Left colon (tissue), 2 donors: ENCODE measurements around the gene RAD51B. TPM values are rescaled to one million over a fixed set of nuclear protein-coding genes. Genes with fewer than 3 reads are reported as not detected.

Experiments
- ATAC-seq: fragments of 200-7000 bp; cut with Tn5 transposase; one replicate; pipeline ENCODE4 v1.9.1; 2020; ENCODE audit warnings: mild to moderate bottlenecking, moderate library complexity
- DNase-seq, 2 donors: peaks; one replicate each; pipeline ENCODE4 v3.0.0-alpha.2; 2020
- intact Hi-C, 2 donors: fragments of 100-400 bp; cut with DNase I in 1 of 2; cut with micrococcal nuclease in 1 of 2; formaldehyde crosslinking; loops; one replicate each; pipeline versions ENCODE4 v1.11.2 to v1.14.0; 2022; cut with DNase I, micrococcal nuclease
- total RNA-seq, 2 donors: library from RNA; stranded (reverse); fragmentation: NEBNext Ultra II Directional; extraction: Animal tissue kit (Norgen Biotek cat#: 25700); gene quantifications; one replicate each; pipeline ENCODE4 v1.2.1, GENCODE V29; 2021
- donor health status: DM: no; HTN: no; CAD: no.
- donor health status: DM: yes; HTN: yes; CAD: no.

The RAD51B gene
- total RNA-seq, 2 donors from 2014 or later = 13.7 to 16.8 TPM

DNA sequence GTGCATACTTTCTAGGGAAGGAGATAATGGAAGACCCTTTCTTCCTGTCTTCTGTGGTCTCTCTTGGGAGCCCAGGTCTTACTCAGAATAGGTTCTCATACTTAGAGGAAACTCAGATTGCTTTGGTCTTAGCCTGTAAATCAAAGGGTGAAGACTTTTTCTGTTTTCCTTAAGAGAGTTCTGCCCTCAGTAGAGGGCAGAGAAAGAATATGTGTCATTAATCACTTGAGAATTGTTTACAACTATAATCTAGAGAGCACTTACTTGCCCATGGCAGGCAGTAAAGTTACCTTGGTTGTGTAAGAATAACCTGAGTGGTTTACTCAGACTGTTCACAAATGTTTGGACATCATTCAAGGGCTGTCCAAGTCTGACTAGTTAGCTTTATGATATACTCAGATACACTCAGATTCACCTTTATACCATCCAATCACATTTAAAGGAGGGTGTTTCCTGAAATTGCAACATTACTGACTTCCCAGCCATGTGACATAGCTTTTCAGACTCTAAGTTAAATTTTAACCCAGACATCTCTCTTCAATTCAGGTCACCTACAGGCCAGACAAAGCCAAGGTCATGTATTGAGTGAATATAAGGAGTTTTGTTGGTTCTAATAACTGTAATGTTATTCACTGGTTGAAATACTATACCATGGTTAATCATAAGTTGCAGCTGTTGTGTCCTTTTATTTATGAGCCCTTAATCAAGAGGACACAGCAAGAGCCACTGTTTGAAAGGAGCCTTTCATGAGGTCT is 372.2 kb downstream of the RAD51B start:
- DNase-seq (no peak), ATAC-seq (peak; percentile 97)
- intact Hi-C loops = loop anchor here in 1 of 2 donors (10.0 kb wide), 1 partner anchor 47 kb away; no protein-coding TSS in a partner anchor

DNA sequence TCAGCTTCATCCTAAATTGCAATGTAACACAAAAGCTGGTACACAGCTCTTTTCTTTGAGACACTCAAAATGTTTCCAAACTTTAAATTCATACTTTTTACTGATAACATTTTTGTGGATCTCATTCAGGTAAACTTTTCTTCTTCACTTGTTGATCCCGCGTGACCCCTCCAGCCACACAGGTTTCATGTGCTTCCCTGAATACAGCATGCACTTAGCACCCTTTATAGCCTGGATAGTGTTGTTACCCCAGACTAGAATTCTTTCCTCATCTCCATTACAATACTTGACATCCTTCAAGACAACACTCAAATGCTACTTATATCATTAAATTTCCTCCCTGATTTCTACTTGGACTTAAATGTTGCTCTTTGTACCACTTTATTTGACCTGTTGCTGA is 373.4 kb downstream of the RAD51B start:
- ATAC-seq (no peak), DNase-seq (no peak)
- intact Hi-C loops = loop anchor here in 1 of 2 donors (10.0 kb wide), 1 partner anchor 48 kb away; no protein-coding TSS in a partner anchor

DNA sequence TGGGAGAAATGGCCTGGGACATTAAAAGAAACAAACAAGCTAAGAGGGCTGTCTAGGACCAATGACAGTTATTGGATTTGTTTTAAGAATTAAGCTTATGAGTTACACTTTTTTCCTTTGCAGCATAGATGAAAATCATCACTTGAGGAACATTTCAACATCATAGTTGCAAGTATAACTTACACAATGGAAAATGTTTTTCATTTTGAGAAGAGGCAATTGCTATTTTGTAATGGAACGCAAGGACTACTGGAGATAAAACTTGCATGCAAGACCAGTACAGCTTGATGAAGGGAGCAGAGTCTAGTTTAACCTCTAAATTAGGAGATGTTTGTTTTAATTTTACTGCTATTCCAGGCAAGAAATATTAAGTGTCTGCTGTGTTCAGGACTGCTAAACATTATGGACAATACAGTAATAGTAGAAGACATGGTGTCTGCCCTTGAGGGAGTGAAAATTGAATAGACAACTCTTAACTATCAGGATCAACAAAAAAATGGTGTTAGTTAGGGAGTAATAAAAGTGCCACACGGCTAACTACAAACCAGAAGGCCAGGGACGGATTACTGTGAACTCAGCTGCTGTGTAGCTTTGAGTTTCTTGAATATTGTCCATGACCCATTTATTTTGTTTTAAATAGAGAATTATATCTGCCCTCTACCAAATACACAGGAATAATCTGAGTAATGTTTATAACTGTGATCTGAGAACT is 374.5 kb downstream of the RAD51B start:
- intact Hi-C loops = loop anchor here in 1 of 2 donors (10.0 kb wide), 1 partner anchor 49 kb away; no protein-coding TSS in a partner anchor
- DNase-seq (no peak), ATAC-seq (no peak)

DNA sequence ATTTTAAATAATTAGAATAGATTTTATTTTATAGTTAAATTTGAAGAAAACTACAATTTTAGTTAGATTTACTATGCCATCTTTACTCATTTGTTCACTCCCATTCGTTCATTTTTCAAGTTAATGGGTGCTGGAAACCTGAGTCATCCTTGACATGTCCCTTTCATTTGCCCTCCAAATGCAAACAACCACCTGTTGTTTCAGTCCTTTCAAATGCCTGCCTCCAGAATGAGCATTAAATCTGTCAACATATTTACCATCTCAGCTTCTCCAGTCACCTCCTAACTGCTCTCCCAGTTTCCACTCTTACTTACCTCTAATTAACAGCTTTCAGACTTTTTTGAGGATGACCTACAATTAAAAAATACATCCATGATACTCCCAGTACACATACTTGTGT is 375.5 kb downstream of the RAD51B start:
- intact Hi-C loops = loop anchor here in 1 of 2 donors (10.0 kb wide), 1 partner anchor 50 kb away; no protein-coding TSS in a partner anchor
- DNase-seq (no peak), ATAC-seq (no peak)

DNA sequence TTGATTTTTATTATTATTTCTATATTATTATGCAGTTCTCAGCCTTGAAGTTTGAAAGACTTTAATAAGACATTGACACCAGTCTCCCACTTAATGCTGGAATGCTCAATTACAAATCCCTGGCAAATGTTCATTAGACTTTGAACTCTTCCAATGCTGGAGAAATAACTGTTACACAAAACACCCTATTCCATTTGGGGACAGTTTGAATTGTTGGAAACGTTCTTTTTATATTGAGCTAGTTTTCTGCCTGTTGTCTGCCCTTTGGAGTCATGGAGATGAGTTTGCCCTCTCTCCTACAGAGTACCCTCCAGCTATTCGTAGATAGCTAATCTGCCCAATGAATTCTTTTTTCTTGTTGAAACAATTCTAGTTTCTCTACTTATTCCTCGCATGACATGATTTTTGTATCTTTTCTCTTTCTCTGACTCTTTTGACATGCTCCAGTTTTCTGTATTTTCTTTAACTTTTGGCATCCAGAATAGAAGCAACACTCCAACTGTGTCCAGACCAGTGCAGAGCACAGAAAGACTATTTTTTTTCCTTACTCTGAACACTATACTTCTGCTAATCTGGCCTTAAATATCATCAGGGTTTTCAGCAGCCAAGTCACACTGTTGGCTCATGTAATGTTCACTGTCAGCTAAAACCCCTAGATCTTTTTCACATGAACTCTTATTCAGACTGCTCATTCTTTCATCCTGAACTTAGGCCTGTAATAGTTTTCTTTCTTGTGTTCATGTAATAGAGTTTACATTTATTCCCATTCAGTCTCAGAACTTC is 379.3 kb downstream of the RAD51B start:
- DNase-seq = no peak
- ATAC-seq = no peak
- intact Hi-C loops = loop anchor here in 1 of 2 donors (10.0 kb wide), 1 partner anchor 54 kb away; no protein-coding TSS in a partner anchor

DNA sequence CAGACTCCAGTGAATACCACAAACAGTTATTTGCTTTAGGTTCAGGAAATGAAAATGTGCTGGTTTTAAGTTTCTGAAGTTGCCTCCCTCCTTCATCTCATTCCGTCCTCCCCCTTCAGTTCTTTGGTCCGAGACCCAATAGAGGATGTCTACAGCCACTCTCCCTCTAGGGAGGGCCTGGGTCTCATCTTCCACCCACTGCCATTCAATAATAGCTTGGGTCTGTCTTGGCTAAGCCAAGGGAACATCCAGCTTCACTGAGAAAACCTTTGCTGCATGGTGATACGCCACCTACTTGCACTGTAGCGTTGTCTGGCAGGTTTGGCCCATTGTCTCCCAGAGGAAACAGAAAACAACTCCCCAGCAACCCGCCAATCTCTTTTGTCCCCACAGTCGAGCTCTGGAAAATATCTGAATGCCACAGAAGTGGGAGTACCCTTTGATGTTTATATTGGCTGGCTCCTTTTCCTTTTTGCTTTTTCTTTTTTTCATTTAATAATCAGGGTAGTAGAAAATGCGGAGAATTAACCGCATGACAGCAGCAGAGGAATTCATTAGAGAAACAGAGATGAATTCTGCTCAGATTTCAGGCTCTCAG is 380.1 kb downstream of the RAD51B start:
- no peak for DNase-seq
- intact Hi-C loops = loop anchor here in 1 of 2 donors (10.0 kb wide), 1 partner anchor 55 kb away; no protein-coding TSS in a partner anchor
- no peak for ATAC-seq

DNA sequence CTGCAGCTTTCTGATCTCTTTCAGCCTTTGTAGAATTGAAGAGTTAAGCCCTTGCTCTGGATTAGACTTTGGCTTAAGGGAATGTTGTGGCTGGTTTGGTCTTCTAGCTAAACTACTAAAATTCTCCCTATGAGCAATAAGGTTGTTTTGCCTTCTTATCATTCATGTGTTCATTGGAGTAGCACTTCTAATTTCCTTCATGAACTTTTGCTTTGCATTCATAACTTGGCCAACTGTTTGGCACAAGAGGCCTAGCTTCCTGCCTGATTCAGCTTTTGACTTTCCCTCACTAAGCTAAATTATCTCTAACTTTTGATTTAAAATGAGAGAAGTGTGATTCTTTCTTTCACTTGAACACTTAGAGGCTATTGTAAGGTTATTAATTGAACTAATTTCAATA is 384.3 kb downstream of the RAD51B start:
- no peak for DNase-seq
- intact Hi-C loops = no loop called here
- no peak for ATAC-seq

DNA sequence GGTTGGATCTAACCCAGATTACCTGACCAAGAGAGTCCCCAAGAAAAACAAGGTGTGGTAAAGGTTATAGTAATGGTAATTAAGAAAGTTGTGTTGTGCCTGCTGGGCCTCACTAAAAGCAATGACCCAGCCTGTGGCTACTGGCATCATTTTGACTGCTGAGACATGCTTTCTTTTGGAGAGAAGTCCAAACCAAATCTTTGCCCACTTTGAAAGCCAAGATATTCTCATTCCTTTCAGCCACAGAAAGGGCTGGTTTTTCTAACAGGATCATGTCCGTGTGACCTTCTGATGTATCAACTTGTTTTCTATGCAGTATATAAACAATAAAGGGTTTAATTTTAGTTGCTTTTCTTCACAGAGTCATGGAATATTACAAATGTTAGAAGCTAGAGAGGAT is 388.6 kb downstream of the RAD51B start:
- intact Hi-C loops = no loop called here
- no peak for ATAC-seq
- no peak for DNase-seq

DNA sequence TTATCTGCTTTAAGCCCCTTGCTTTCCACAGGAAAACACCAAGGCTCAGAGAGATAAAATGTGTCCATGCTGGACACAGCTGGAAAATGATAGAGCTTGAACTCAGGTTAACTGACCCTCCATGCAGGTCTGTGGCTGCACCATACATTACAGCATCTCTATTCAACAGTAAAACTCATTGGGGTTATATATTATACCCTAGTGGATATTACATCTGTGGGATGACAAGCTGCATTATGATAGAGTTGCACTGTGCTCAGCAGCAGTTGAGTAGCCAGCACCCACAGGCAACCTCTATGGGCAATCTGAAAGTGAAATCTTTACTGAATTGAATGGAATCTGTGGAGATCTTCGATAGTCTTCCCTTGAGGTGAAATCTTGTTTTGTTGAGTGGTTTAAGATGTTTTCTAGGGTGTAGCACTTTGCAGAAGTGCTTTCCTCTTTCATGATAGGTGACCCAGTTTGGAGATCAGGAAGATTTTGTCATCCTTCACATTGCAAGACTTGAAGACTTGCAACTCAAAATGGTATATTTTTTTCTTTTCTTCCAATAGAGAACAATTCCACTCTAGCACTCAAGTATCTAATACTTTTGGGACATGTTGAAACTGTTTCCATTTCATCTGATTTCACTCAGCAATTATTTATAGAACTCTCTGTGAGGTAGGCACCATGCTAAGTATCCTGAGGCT is 389.2 kb downstream of the RAD51B start:
- DNase-seq (no peak), ATAC-seq (no peak)
- intact Hi-C loops = no loop called here

DNA sequence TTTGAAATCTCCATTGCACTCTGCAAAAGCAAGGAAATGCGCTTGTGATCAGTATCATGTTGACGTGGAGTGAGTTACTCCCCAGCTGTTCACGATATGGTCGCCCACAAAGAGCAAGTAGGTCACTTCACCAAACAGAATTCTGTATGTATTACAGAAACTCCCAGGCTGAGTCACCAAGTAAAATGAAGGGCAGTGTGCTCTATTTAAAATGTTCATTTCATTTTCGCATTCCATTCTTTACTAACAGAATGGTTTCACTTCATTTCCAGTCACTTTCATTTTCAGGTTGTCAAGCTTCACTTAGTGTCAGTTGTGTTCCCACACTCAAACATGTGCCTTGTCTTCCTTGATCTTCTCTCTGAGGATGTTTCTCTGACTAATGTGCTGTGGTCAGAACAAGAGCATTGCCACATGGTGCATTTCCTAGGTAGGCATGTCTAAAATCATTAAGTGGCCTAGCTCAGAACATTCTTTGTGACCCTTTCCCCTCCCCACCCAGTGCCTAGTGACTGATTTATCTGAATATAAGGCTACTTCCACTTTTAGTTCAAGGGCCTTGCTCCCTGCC is 391.2 kb downstream of the RAD51B start:
- intact Hi-C loops = no loop called here
- no peak for DNase-seq
- peak; percentile 76 for ATAC-seq

DNA sequence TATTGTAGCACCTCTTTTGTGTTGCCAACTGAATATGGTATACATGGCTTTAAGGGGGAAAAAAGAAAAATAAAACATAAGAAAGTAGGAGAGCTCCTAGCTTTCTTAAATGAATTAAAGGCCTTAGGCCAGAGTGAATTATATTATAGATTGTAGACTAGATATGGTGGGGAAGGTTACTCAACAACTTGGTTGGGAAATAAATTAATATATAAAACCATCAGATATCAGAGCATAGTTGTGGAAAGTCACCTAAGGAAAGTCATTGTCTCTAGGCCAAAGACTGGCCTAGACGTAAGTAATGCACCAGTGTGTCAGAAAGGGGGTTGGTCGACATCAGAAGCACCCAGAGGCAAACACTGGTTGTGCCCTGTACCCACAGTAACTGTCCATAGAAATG is 391.8 kb downstream of the RAD51B start:
- intact Hi-C loops = no loop called here
- ATAC-seq (no peak), DNase-seq (no peak)

DNA sequence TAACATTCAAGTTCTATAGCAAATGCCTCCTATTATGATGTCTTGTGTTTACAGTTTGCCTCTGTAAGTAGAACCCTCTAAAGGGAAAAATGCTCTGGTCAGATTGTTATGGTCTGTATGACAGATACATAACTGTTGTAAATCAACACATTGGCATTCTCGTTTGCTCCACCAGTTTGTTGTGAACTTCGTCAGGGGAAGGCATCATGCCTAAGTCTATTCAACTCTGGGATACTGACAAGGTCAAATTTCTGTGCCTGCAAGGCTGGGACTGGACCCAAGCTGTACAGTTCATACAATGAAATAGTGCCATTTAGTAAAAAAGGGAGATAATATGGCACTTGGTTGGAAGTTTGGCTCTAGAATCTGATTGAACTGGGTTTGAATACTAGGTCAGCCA is 392.3 kb downstream of the RAD51B start:
- ATAC-seq (no peak), DNase-seq (no peak)
- intact Hi-C loops = no loop called here

DNA sequence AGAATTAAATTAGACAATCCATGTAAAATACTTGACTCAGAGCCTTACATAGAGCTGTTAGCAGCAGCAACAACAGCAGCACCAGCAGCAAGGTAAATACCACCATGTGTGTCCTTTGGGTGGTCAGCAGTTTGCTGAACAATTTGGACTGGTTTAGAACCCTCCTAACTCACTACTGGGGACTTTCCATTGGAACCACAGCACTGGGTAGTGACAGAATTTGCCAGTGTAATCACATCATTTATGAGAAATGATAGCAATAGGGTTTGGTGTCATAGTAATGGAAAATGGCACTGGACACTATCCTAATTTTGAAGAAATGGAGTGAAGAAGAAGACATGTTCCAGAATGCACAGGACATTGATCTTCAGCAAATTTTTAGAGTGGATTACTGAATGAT is 392.8 kb downstream of the RAD51B start:
- no peak for ATAC-seq
- DNase-seq = no peak
- intact Hi-C loops = no loop called here

DNA sequence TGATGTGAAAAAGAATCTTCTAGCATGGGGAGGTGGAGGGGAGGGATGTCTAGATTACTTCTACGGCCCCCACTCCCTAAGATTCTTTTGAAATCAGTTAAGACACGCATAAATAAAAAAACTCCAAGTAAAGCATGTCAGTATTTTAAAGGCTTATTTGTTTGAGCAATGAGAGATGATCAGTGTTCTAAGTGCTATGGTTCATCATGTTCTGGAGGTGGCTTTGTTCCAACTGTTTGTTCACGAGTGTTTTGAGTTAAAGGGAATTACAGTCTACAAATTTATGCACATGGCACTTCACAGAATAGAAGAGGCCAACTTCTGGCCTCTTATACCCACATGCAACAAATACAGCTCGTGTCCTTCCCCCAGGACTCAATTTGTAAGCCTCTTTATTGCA is 394.9 kb downstream of the RAD51B start:
- DNase-seq = no peak
- intact Hi-C loops = no loop called here
- no peak for ATAC-seq

DNA sequence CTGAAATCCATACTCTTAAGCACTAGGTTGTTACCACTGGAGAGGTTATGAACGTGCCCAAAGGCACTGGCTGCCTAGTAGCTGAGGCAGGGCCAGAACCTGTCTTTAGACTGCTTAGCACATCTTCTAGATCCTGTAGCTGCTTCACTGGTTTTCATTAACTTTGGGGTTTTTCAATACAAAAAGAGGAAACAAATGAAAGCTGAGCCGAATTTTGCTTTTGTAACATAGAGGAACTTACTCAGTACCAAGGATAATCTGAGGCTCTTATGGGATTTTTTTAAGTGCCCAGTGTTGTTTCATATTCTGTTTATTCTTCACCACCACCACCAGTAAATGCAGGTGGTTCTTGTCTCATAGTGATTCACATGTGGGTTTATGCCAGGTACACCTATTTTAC is 396.1 kb downstream of the RAD51B start:
- intact Hi-C loops = no loop called here

DNA sequence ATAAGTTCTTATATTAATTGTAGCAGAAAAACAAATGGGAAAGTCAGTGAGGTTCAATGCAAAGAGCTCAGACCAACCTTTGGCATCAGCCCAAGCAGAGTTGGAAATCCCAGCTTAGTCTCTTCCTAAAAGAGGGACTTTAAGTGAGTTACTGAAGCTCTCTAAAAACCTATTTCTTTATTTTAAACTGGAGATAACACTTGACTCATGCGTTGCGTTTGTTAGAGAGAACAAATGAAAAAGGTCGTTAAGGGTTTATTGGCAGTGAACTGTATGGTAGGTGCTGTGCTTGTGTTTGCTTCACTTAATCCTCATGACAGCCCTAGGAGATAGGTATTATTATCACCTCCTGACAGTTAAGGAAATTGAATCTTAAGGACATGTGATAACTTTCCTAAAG is 396.5 kb downstream of the RAD51B start:
- no peak for DNase-seq
- ATAC-seq = peak; percentile 84
- intact Hi-C loops = no loop called here

More for the DNA sequence above, 396.1 kb downstream of the RAD51B start:
- no peak for DNase-seq
- ATAC-seq = no peak

DNA sequence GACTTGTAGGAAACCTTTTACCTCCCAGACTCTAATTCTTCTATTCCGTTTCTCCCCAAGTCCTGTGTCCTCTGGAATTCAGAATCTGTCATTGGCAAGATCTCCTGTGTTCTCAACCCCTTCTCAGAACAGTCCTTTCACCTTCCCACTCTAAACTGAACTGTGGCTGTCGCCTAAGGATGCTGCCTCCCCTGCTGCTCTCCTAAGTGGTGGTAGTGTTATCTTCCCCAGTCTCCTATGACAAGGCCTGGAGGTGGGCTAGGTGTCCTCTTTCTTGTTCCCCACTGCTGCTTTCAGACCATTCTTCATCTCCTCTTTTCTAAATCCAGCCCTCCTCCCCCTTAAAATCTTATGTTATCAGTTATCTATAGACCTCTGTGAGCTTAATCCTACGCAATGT is 397.4 kb downstream of the RAD51B start:
- DNase-seq (no peak), ATAC-seq (no peak)
- intact Hi-C loops = no loop called here

DNA sequence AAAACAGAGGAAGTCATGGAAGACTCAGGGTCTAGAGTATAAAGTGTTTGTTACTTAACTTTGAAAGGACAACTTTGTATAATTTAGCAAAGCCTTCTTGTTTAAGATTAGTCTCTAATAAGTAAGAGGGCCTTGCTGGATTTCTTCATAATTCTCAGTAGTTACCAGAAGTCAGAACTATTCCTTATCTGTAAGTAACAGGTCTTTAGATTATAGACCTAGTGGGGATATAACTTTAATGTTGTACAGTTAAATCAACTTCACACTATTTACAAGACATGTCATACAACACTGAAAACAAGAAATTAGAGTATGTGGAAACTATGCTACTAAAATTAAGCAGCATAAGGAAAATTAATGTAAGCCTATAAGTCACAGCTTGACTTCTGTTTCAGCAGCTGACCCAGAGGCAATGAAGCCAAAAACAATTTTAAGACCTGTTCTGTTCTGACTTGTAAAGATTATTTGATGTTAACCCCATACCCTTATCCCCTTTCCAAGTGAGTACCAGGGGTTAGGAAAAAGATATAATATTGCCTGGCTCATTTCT is 398.3 kb downstream of the RAD51B start:
- DNase-seq (no peak), ATAC-seq (no peak)
- intact Hi-C loops = no loop called here
